GM12892 (cell line): ENCODE data around the gene DAB1.

ENCODE experiments used
- POLR2A ChIP-seq: IDR thresholded peaks from 2 replicates; pipeline ENCODE4 v1.6.1; 2011; ENCODE audit warnings: low read depth, low read length, control low read depth
- TAF1 ChIP-seq: IDR thresholded peaks from 2 replicates; pipeline ENCODE4 v1.6.1; 2011; ENCODE audit warnings: low read depth, mild to moderate bottlenecking, control low read depth, low read length, borderline replicate concordance

DNA sequence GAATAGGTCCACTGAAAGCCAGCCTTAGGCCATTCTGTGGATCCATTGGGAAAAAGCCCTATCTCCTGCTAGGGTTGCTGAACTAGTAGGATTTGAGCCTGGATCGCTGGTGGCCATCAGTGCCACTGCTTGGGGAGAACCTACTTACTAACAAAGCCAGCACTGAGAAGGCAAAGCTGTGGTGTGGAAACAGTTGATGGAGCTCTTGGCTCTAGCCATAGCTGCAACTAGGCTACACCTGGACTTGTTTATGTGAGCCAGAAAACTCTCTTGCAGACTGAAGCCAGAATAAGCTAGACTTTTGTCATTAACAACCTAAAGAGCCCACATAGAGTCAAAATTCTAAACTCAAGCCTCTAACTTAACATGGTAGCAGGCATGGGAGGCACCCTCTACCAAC lies 20.7 kb downstream of the DAB1 start:
- TF ChIP-seq POLR2A (no peak), TAF1 (no peak)
